ENCODE measurements around the gene TBC1D32.
"Not testable (repeated sequence)": the region's sequence is repeated elsewhere in the genome, so short reads cannot be mapped to it uniquely, and the experiment has no call there.

The TBC1D32 gene

GRCh38 chr6:121321282-121321681, 13.0 kb downstream of the TBC1D32 start:
- ChIA-PET CTCF (interaction anchor here (8.0 kb wide), 1 partner anchor 15 kb away, joined by 44 read pairs; no protein-coding TSS in a partner anchor), POLR2A (no interaction called here)
- DNase-seq (ENCODE audit: extremely low spot score): no peak
- no peak for TF ChIP-seq CTCF (IDR thresholded peaks at IDR 0.05; ENCODE audit: control extremely low read depth, extremely low read depth, low read depth, missing control alignments)

- no peak for TF ChIP-seq CTCF (IDR thresholded peaks at IDR 0.05; ENCODE audit: control extremely low read depth, extremely low read depth, low read depth, missing control alignments)
- no peak for DNase-seq (ENCODE audit: extremely low spot score)
- POLR2A ChIA-PET: no interaction called here
- CTCF ChIA-PET: interaction anchor here (0.7 to 8.0 kb wide), 5 partner anchors 10 to 81 kb away, joined by 3 to 44 read pairs (median 6); partner anchors contain the start of gene TBC1D32
Measured at GRCh38 chr6:121319603-121320002, 14.7 kb downstream of the TBC1D32 start.

DNA sequence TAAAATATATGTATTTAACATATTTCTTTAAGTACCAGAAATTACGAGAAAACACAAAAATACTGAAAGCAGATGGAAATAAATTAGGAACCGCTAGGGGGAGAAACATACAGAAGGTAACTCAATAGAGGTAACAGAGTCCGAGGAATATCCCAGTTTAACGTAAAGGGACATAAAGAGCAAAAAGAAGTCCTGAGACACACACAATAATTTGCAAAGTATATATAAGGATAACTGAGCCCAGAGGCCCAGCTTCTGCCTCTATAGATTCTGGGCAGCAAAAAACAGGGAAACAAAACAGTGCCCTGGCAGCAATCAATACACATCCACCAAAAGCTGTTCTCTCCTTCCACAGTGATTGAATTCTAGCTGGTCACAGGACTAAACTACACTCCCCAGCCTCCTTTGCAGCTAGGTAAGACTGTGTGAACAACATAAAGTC, 15.1 kb downstream of the TBC1D32 start:
- CTCF ChIA-PET: interaction anchor here (0.7 to 8.0 kb wide), 5 partner anchors 10 to 82 kb away, joined by 3 to 44 read pairs (median 6); partner anchors contain the start of gene TBC1D32
- POLR2A ChIA-PET: no interaction called here
- peak; percentile 15 for DNase-seq (ENCODE audit: extremely low spot score)
- TF ChIP-seq CTCF (IDR thresholded peaks at IDR 0.05; ENCODE audit: control extremely low read depth, extremely low read depth, low read depth, missing control alignments): no peak

- POLR2A ChIA-PET: no interaction called here
- CTCF ChIA-PET: interaction anchor here (1.1 to 8.0 kb wide), 7 partner anchors 8 to 259 kb away, joined by 3 to 44 read pairs (median 4); no protein-coding TSS in a partner anchor
- TF ChIP-seq CTCF (IDR thresholded peaks at IDR 0.05; ENCODE audit: control extremely low read depth, extremely low read depth, low read depth, missing control alignments): no peak
Measured at GRCh38 chr6:121314381-121315112, 19.7 kb downstream of the TBC1D32 start.

GRCh38 chr6:121311814-121312213, 22.5 kb downstream of the TBC1D32 start:
- DNase-seq (ENCODE audit: extremely low spot score); CTCF ChIA-PET; POLR2A ChIA-PET: not testable (repeated sequence)

More at GRCh38 chr6:121314381-121315112, 19.7 kb downstream of the TBC1D32 start:
- no peak for DNase-seq (ENCODE audit: extremely low spot score)

- ChIA-PET POLR2A (no interaction called here), CTCF (interaction anchor here (1.4 to 1.5 kb wide), 2 partner anchors 18 to 255 kb away, joined by 3 to 4 read pairs; no protein-coding TSS in a partner anchor)
- no peak for TF ChIP-seq CTCF (IDR thresholded peaks at IDR 0.05; ENCODE audit: control extremely low read depth, extremely low read depth, low read depth, missing control alignments)
- no peak for DNase-seq (ENCODE audit: extremely low spot score)
Measured at GRCh38 chr6:121310495-121310894, 23.8 kb downstream of the TBC1D32 start.

All from GM10248 (cell line).